WERI-Rb-1 (cell line): ENCODE measurements around the gene NGEF.

Experiments
- DNase-seq: peaks from one replicate; pipeline ENCODE4 v3.0.0-alpha.2; 2020
- H3K27ac ChIP-seq: fragments of 250-450 bp; sonication (Bioruptor Pico); 2 replicates; pipeline ENCODE4 v1.5.1; 2020; ENCODE audit warnings: mild to moderate bottlenecking, moderate library complexity
- H3K27me3 ChIP-seq: fragments of 250-450 bp; sonication (Bioruptor Pico); 2 replicates; pipeline ENCODE4 v1.5.1; 2021; ENCODE audit warnings: mild to moderate bottlenecking, low read depth, moderate library complexity; ENCODE audit not compliant: insufficient read depth, severe bottlenecking
- H3K36me3 ChIP-seq: fragments of 250-450 bp; sonication (Bioruptor Pico); 2 replicates; pipeline ENCODE4 v1.5.1; 2020; ENCODE audit warnings: mild to moderate bottlenecking, moderate library complexity
- H3K4me3 ChIP-seq: 2 replicates; pipeline ENCODE4 v1.5.1; 2011; ENCODE audit warnings: low read depth, mild to moderate bottlenecking, control low read depth, low read length
- H3K9me3 ChIP-seq: fragments of 250-450 bp; sonication (Bioruptor Pico); 2 replicates; pipeline ENCODE4 v1.5.1; 2021; ENCODE audit warnings: mild to moderate bottlenecking, moderate library complexity; ENCODE audit not compliant: severe bottlenecking
- TF ChIP-seq, protein P1 (sequence below): IDR thresholded peaks from 2 replicates; pipeline ENCODE4 v1.5.1; 2011; ENCODE audit warnings: low read depth, mild to moderate bottlenecking, control low read depth, inconsistent platforms, low read length

The NGEF gene

GRCh38 chr2:232994446-232994845 lies 18.6 kb downstream of the NGEF start:
- Histone ChIP-seq H3K27ac (no peak overlapping the region), H3K36me3 (no peaks in the 10 kb centered on the region), H3K4me3 (no peak overlapping the region), H3K27me3 (no peaks in the 10 kb centered on the region), H3K9me3 (no peaks in the 10 kb centered on the region)
- TF ChIP-seq, protein P1, sequence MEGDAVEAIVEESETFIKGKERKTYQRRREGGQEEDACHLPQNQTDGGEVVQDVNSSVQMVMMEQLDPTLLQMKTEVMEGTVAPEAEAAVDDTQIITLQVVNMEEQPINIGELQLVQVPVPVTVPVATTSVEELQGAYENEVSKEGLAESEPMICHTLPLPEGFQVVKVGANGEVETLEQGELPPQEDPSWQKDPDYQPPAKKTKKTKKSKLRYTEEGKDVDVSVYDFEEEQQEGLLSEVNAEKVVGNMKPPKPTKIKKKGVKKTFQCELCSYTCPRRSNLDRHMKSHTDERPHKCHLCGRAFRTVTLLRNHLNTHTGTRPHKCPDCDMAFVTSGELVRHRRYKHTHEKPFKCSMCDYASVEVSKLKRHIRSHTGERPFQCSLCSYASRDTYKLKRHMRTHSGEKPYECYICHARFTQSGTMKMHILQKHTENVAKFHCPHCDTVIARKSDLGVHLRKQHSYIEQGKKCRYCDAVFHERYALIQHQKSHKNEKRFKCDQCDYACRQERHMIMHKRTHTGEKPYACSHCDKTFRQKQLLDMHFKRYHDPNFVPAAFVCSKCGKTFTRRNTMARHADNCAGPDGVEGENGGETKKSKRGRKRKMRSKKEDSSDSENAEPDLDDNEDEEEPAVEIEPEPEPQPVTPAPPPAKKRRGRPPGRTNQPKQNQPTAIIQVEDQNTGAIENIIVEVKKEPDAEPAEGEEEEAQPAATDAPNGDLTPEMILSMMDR, result no peak
- DNase-seq, result no peak

DNA sequence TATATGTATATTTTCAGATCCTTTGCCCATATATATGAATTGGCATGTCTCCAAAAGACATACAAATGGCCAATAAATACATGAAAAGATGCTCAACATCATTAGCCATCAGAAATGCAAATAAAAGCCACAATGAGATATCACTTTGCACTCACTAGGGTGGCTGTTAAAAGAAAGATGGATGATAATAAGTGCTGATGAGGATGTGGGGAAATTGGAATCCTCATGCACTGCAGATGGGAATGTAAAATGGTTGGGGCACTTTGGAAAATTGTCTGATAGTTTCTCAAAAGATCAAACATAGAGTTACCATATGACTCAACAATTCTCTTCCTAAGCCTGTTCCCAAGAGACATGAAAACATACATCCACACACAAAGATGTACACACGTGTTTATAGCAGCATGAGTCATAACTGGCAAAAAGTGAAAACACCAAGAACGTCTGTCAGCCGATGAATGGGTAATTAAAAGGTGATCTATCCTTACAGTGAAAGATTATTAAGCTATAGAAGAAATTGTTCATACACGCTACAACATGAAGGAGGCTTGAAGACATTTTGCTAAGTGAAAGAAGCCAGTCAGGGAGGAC lies 19.7 kb downstream of the NGEF start:
- no peak overlapping the region for H3K4me3 ChIP-seq
- TF ChIP-seq, protein P1, result no peak
- DNase-seq, result no peak
- no peaks in the 10 kb centered on the region for H3K27me3 ChIP-seq
- no peak overlapping the region for H3K27ac ChIP-seq
- no peaks in the 10 kb centered on the region for H3K36me3 ChIP-seq
- no peaks in the 10 kb centered on the region for H3K9me3 ChIP-seq

DNA sequence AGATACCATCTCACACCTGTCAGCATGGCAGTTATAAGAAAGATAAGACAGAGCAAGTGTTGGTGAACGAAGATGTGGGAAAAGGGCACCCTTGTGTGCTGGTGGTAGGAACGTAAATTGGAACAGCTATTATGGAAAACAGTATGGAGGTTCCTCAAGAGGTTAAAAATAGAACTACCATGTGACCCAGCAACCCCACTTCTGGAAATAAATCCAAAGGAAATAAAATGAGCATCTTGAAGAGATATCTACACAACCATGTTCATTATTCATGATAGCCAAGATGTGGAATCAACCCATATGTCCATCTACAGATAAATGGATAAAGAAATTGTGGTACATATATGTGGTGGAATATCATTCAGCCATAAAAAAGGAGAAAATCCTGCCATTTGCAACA lies 26.9 kb downstream of the NGEF start:
- no peak overlapping the region for H3K4me3 ChIP-seq
- no peaks in the 10 kb centered on the region for H3K27me3 ChIP-seq
- H3K36me3 ChIP-seq, result no peaks in the 10 kb centered on the region
- H3K27ac ChIP-seq, result no peak overlapping the region
- no peaks in the 10 kb centered on the region for H3K9me3 ChIP-seq
- no peak for DNase-seq
- TF ChIP-seq, protein P1, result no peak

DNA sequence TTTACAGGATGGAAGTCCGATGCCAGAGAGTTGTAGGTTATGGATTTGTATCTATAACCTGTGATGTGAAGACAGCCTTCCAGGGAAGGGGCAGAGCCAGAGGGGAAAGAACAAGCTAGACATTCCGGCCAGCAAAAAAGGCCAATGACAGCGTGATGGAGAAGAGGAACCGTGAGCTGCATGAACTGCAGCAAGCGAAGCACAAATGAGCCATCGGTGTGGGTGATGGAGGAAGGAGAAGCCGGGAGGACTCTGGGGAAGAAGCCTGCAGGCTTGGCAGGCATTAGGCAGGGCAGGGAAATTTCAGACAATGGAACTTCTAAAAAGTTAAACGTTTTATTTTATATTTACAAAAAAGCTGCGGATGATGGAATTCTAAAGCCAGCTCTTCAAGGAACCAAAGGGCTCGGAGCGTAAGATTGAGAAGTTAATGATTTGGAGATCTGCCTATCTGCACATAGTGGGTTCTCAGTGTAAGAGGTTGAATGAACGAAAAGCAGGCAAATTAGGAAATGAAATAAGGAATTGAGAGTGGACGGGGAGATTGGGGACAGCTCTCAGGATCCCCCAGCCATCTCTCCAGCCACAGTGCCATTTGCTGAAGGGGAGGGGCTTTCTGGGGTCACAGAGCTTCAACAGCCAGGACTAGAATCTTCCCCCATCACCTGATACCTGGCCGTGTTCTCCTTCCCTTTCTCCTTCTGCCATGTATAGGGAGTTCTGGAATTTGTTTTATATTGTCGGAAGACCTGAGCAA lies 28.4 kb downstream of the NGEF start:
- no peaks in the 10 kb centered on the region for H3K9me3 ChIP-seq
- H3K4me3 ChIP-seq, result no peak overlapping the region
- H3K36me3 ChIP-seq, result no peaks in the 10 kb centered on the region
- no peak for DNase-seq
- TF ChIP-seq, protein P1, result no peak
- no peak overlapping the region for H3K27ac ChIP-seq
- H3K27me3 ChIP-seq, result no peaks in the 10 kb centered on the region

- DNase-seq, result no peak
- Histone ChIP-seq H3K27ac (no peak overlapping the region), H3K36me3 (no peaks in the 10 kb centered on the region), H3K9me3 (no peaks in the 10 kb centered on the region), H3K4me3 (no peak overlapping the region), H3K27me3 (no peaks in the 10 kb centered on the region)
- TF ChIP-seq, protein P1, result no peak
Observed at GRCh38 chr2:232983669-232984140, 29.4 kb downstream of the NGEF start.
